ENCODE results near the gene MAPK6. TPM values are rescaled to one million over a fixed set of nuclear protein-coding genes. Genes with fewer than 3 reads are reported as not detected.

The MAPK6 gene
- total and polyA plus RNA-seq, 2 of the 4 experiments (the other 2 are of a cell fraction) = 22.6 to 60.6 TPM

- Histone ChIP-seq H4K5ac (ENCODE audit: low read depth, low read length) (no peak overlapping the region), H2BK15ac (ENCODE audit: low read depth, low read length) (no peak overlapping the region), H2BK5ac (ENCODE audit: low read depth, low read length, poor library complexity, severe bottlenecking) (peak overlapping the region; percentile 67), H3K4me3 (ENCODE audit: insufficient read depth, low read depth, low read length) (no peak overlapping the region), H3K4me1 (ENCODE audit: control insufficient read depth, insufficient read depth, low read length) (peaks cover 6% of the 10 kb centered on the region), H2BK20ac (ENCODE audit: low read depth, low read length) (no peak overlapping the region), H3K27ac (ENCODE audit: insufficient read depth, low read length) (no peak overlapping the region), H2AK9ac (replicated peaks; ENCODE audit: low read depth, low read length, poor library complexity) (no peak overlapping the region), H2BK120ac (ENCODE audit: low read depth, low read length) (no peak overlapping the region), H4K91ac (ENCODE audit: insufficient read depth, low read depth, low read length) (no peak overlapping the region), H3K18ac (ENCODE audit: low read depth, low read length) (peak overlapping the region; percentile 53; the same call in 1 of the 2 replicates), H3K4ac (ENCODE audit: low read depth, low read length) (0 out of 2 replicates have a peak overlapping the region, but pooled peaks have one; percentile 3), H3K9ac (ENCODE audit: low read depth, low read length) (no peak overlapping the region), H3K56ac (ENCODE audit: extremely low read depth, insufficient read depth, low read length) (no peak overlapping the region), H2AFZ (replicated peaks; ENCODE audit: low read length, poor library complexity) (no peak overlapping the region), H2AK5ac (ENCODE audit: low read depth, low read length) (peak overlapping the region; percentile 78; the same call in 1 of the 2 replicates), H4K8ac (ENCODE audit: low read depth in 2 of 2, low read length in 2 of 2) (0 out of 4 replicates have a peak overlapping the region, but pooled peaks of 1 of the 2 experiments have one; percentile 15), H3K9me3 (ENCODE audit: control insufficient read depth, insufficient read depth, low read length) (no peaks in the 10 kb centered on the region), H3K4me2 (ENCODE audit: low read depth, low read length) (no peak overlapping the region), H3K14ac (replicated peaks; ENCODE audit: low read depth, low read length) (0 out of 2 replicates have a peak overlapping the region, but pooled peaks have one; percentile 45), H3K23ac (ENCODE audit: low read depth, low read length) (peak overlapping the region; percentile 41; the same call in 1 of the 2 replicates), H3K9me1 (ENCODE audit: insufficient read depth, low read length) (peaks cover 5% of the 10 kb centered on the region), H4K20me1 (ENCODE audit: insufficient read depth, low read length) (peaks cover 11% of the 10 kb centered on the region), H3K79me1 (ENCODE audit: low read depth in 1 of 2, low read length in 2 of 2) (peaks cover 43 to 77% of the 10 kb centered on the region in 2 experiments), H3K27me3 (ENCODE audit: control insufficient read depth, insufficient read depth, low read length) (no peaks in the 10 kb centered on the region), H3K36me3 (ENCODE audit: control insufficient read depth, insufficient read depth, low read length) (peaks cover 25% of the 10 kb centered on the region)
- ChIA-PET CTCF (no interaction called here), POLR2A (ENCODE audit: unreplicated experiment) (no interaction called here)
- no CpG with 5 or more reads among the region's 4 CpGs for whole genome bisulfite sequencing, 2 experiments (ENCODE audit: extremely low coverage in 2 of 2, insufficient read length in 1 of 2)
- BruUV-seq (replicated peaks) = no TSS peak
- intact Hi-C loops (cut with micrococcal nuclease) = loop anchor here (5.0 kb wide), 1 partner anchor 35 kb away; the partner anchor contains the start of gene MAPK6
- in situ Hi-C loops (cut with MboI; ENCODE audit: low sequenced_read_pairs) = no loop called here
- TF ChIP-seq MAFK (IDR thresholded peaks at IDR 0.05; ENCODE audit: low read depth, low read length) (no peak), USF2 (IDR thresholded peaks at IDR 0.05; ENCODE audit: low read depth, low read length) (no peak)
- dilution Hi-C loops (cut with HindIII; ENCODE audit: low sequenced_read_pairs, unreplicated experiment) = no loop called here
- no peak for ATAC-seq (ENCODE audit: low read depth)
- DNase-seq = no peak
Measured at GRCh38 chr15:52052066-52052935, 33.3 kb downstream of the MAPK6 start.

Measured in IMR-90 (cell line).